ENCODE results near the gene KCTD19.

KCTD19 gene

DNA sequence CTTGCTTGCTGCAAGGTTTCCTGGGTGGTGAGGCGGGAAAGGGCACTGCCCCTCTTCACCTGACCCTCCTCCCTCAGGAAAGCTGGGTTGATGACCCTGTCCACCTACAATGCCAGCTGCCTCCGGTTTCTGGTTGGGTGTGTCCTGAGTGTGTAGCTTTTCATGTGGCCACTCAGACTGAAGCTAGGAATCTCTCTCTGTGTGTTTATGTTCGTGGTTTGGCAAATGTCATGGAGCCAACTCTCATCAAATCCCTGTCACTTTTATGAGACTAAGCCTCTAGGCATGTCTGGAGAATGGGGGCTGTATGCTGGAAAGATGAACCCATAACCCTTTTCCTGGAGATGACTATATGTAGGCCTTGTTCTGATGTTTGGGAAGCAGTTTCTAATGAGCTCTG lies 30.1 kb downstream of the KCTD19 start:
- no peak overlapping the region for H3K4me3 ChIP-seq (ENCODE audit: low read length)
- H4K20me1 ChIP-seq (ENCODE audit: control insufficient read depth, insufficient read depth, low read depth, low read length): no peaks in the 10 kb centered on the region
- TF ChIP-seq EZH2phosphoT487 (IDR thresholded peaks at IDR 0.05; ENCODE audit: borderline replicate concordance, low read length) (no peak), CTCF (IDR thresholded peaks at IDR 0.05; ENCODE audit: low read depth, low read length, poor library complexity, severe bottlenecking) (no peak)
- no peak overlapping the region for H3K27ac ChIP-seq (ENCODE audit: low read depth, low read length)
- H3K9me3 ChIP-seq (ENCODE audit: control insufficient read depth, insufficient read depth, low read length): no peaks in the 10 kb centered on the region
- no peak overlapping the region for H3K4me2 ChIP-seq (ENCODE audit: low read length)
- H3K27me3 ChIP-seq (ENCODE audit: control insufficient read depth, low read length): peaks cover 25% of the 10 kb centered on the region; the same call in 1 of the 2 replicates
- no peaks in the 10 kb centered on the region for H3F3A ChIP-seq (ENCODE audit: control insufficient read depth, insufficient read depth)
- H3K4me1 ChIP-seq (ENCODE audit: control insufficient read depth, low read length): no peaks in the 10 kb centered on the region
- no peaks in the 10 kb centered on the region for H3K9me2 ChIP-seq (replicated peaks; ENCODE audit: control insufficient read depth, low read length)
- H3K79me2 ChIP-seq (ENCODE audit: control insufficient read depth, low read length): no peaks in the 10 kb centered on the region
- H3K36me3 ChIP-seq (ENCODE audit: control insufficient read depth, low read length): no peaks in the 10 kb centered on the region

DNA sequence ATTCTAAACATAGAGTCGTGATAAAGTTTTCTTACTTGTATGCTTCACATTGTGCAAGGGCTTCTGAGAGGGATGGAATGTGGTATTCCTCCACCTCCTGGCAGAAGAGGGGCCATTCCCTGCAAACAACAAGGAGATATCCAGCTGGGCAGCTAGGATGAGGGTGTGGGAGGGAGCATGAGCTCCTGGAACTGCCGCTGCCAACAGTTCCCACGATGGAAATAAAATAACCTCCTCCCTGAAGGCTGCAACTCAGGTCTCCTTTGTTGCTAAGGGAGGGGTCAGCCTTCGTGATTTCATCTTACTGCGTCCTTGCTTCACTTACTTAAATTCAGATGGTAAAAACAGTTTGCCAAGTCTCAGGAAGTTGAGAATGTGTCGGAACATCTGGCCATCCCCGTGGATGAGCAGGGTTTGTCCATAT lies 31.6 kb downstream of the KCTD19 start:
- H3K79me2 ChIP-seq (ENCODE audit: control insufficient read depth, low read length): no peaks in the 10 kb centered on the region
- H3K36me3 ChIP-seq (ENCODE audit: control insufficient read depth, low read length): no peaks in the 10 kb centered on the region
- no peaks in the 10 kb centered on the region for H3K4me1 ChIP-seq (ENCODE audit: control insufficient read depth, low read length)
- H3K9me2 ChIP-seq (replicated peaks; ENCODE audit: control insufficient read depth, low read length): no peaks in the 10 kb centered on the region
- H3K4me2 ChIP-seq (ENCODE audit: low read length): no peak overlapping the region
- H3K4me3 ChIP-seq (ENCODE audit: low read length): no peak overlapping the region
- no peak overlapping the region for H3K27ac ChIP-seq (ENCODE audit: low read depth, low read length)
- no peaks in the 10 kb centered on the region for H3F3A ChIP-seq (ENCODE audit: control insufficient read depth, insufficient read depth)
- H3K27me3 ChIP-seq (ENCODE audit: control insufficient read depth, low read length): peaks cover 22% of the 10 kb centered on the region; the same call in 1 of the 2 replicates
- H3K9me3 ChIP-seq (ENCODE audit: control insufficient read depth, insufficient read depth, low read length): no peaks in the 10 kb centered on the region
- no peak for TF ChIP-seq CTCF (IDR thresholded peaks at IDR 0.05; ENCODE audit: low read depth, low read length, poor library complexity, severe bottlenecking)
- no peak for TF ChIP-seq EZH2phosphoT487 (IDR thresholded peaks at IDR 0.05; ENCODE audit: borderline replicate concordance, low read length)
- H4K20me1 ChIP-seq (ENCODE audit: control insufficient read depth, insufficient read depth, low read depth, low read length): no peaks in the 10 kb centered on the region

- H4K20me1 ChIP-seq (ENCODE audit: control insufficient read depth, insufficient read depth, low read depth, low read length): no peaks in the 10 kb centered on the region
- H3K4me1 ChIP-seq (ENCODE audit: control insufficient read depth, low read length): no peaks in the 10 kb centered on the region
- H3K9me2 ChIP-seq (replicated peaks; ENCODE audit: control insufficient read depth, low read length): no peaks in the 10 kb centered on the region
- no peaks in the 10 kb centered on the region for H3F3A ChIP-seq (ENCODE audit: control insufficient read depth, insufficient read depth)
- H3K4me3 ChIP-seq (ENCODE audit: low read length): no peak overlapping the region
- no peaks in the 10 kb centered on the region for H3K36me3 ChIP-seq (ENCODE audit: control insufficient read depth, low read length)
- H3K79me2 ChIP-seq (ENCODE audit: control insufficient read depth, low read length): no peaks in the 10 kb centered on the region
- H3K27ac ChIP-seq (ENCODE audit: low read depth, low read length): no peak overlapping the region
- no peaks in the 10 kb centered on the region for H3K9me3 ChIP-seq (ENCODE audit: control insufficient read depth, insufficient read depth, low read length)
- no peak for TF ChIP-seq EZH2phosphoT487 (IDR thresholded peaks at IDR 0.05; ENCODE audit: borderline replicate concordance, low read length)
- no peak for TF ChIP-seq CTCF (IDR thresholded peaks at IDR 0.05; ENCODE audit: low read depth, low read length, poor library complexity, severe bottlenecking)
- no peak overlapping the region for H3K4me2 ChIP-seq (ENCODE audit: low read length)
- H3K27me3 ChIP-seq (ENCODE audit: control insufficient read depth, low read length): peaks cover 19% of the 10 kb centered on the region; the same call in 1 of the 2 replicates
These were observed 32.3 kb downstream of the KCTD19 start for GRCh38 chr16:67294171-67294757.
